Hematopoietic multipotent progenitor cell treated with erythropoietin and hydrocortisone succinate and interleukin-3 and kit ligand, for 17 days (in vitro differentiated cells): ENCODE data around the gene PARP14.
A peak's percentile ranks its signal among the peaks of the same experiment; 100 is the strongest.
"Not testable (repeated sequence)": the region's sequence is repeated elsewhere in the genome, so short reads cannot be mapped to it uniquely, and the experiment has no call there.

Experiments
- DNase-seq: peaks from one replicate; pipeline ENCODE4 v3.0.0-alpha.2; 2015; ENCODE audit warnings: low spot score

Gene PARP14

GRCh38 chr3:122680475-122681283, at the start of gene PARP14:
TSS of gene PARP14 (plus strand) at chr3:122680839. CDS start at chr3:122680884, 45 bp downstream.
- DNase-seq: peak; percentile 71

- DNase-seq: no peak
These were observed 44.9 kb upstream of the PARP14 start for GRCh38 chr3:122635789-122636188.

- no peak for DNase-seq
These were observed 43.9 kb upstream of the PARP14 start for GRCh38 chr3:122636697-122637096.

DNA sequence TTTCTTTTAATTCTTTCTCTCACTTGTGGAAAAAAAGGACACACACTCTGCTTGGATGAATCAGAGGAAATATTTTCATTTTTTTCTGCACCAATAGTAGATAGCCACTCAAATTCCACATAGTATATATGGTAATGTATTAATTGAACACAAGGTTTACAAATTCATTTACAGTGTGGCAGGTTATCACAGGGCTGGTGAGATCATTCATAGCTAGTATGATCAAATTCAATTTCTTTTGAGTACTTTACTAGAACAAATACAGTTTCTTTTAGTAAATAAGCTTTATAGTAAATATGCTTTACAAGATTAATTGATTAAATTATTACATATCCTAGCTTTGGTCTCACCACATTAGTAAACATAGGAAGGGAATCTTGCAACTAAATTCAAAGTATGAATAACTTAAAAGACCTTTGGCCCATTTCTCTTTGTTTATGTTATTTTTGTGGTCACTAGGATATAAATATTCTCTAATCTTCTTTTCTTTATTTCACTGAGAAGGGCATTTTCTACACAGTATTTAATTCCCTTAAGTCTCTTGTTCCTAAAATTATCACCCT, 40.1 kb upstream of the PARP14 start:
- no peak for DNase-seq

GRCh38 chr3:122642935-122643334, 37.7 kb upstream of the PARP14 start:
- no peak for DNase-seq

GRCh38 chr3:122646146-122646988, 34.3 kb upstream of the PARP14 start:
- no peak for DNase-seq

DNA sequence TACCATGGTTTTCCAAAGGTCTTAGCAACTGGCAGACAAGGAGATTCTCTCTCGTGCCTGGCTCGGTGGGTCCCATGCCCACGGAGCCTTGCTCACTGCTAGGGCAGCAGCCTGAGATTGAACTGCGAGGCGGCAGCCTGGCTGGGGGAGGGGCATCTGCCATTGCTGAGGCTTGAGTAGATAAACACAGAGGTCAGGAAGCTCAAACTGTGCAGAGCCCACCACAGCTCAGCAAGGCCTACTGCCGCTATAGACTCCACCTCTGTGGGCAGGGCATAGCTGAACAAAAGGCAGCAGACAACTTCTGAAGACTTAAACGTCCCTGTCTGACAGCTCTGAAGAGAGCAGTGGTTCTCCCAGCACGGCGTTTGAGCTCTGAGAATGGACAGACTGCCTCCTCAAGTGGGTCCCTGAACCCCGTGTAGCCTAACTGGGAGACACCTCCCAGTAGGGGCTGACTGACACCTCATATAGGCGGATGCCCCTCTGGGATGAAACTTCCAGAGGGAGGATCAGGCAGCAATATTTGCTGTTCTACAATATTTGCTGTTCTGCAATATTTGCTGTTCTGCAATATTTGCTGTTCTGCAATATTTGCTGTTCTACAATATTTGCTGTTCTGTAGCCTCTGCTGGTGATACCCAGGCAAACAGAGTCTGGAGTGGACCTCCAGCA, 29.3 kb upstream of the PARP14 start:
- DNase-seq: not testable (repeated sequence)

DNA sequence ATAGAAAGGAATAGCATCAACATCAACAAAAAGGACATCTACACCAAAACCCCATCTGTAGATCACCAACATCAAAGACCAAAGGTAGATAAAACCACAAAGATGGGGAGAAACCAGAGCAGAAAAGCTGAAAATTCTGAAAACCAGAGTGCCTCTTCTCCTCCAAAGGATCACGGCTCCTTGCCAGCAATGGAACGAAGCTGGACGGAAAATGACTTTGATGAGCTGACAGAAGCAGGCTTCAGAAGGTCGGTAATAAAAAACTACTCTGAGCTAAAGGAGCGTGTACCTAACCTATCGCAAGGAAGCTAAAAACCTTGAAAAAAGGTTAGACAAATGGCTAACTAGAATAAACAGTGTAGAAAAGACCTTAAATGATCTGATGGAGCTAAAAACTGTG, 28.7 kb upstream of the PARP14 start:
- not testable (repeated sequence) for DNase-seq

- not testable (repeated sequence) for DNase-seq
These were observed 22.3 kb upstream of the PARP14 start for GRCh38 chr3:122658336-122658735.

GRCh38 chr3:122660297-122660974, 20.2 kb upstream of the PARP14 start:
- no peak for DNase-seq

GRCh38 chr3:122661633-122662032, 19.0 kb upstream of the PARP14 start:
- DNase-seq: no peak

GRCh38 chr3:122662505-122662904, 18.1 kb upstream of the PARP14 start:
- DNase-seq: no peak

- DNase-seq: no peak
These were observed 15.3 kb upstream of the PARP14 start for GRCh38 chr3:122665226-122665786.

GRCh38 chr3:122665881-122666280, 14.8 kb upstream of the PARP14 start:
- DNase-seq: no peak

DNA sequence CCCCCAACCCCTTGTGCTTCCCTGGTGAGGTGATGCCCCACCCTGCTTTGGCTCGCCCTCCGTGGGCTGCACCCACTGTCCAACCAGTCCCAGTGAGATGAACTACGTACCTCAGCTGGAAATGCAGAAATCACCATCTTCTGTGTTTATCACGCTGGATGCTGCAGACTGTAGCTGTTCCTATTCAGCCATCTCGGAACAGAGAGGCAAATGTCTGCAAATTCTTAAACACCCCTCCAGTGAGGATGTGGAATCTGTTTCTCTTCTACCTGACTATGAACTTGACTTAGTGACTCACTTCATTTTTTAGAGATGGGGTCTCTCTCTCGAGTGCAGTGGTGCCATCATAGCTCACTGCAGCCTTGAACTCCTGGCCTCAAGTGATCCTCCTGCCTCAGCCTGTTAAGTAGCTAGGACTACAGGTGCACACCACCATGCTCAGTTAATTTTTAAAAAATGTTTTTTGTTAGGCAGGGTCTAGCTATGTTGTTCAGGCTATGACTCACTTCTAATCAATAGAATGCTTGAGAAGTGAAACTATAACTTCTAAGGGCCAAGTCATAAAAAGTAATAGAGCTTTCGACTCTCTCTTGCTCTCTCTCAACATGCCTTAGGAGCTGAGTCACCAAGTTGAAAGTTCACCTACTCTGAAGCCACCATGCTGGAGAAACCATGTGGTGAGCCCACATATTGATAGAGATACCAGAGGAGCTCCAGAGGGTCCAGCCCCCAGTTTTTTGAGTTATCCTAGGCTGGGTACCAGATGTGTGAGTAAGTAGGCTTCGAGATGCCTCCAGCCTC, 11.5 kb upstream of the PARP14 start:
- no peak for DNase-seq

DNA sequence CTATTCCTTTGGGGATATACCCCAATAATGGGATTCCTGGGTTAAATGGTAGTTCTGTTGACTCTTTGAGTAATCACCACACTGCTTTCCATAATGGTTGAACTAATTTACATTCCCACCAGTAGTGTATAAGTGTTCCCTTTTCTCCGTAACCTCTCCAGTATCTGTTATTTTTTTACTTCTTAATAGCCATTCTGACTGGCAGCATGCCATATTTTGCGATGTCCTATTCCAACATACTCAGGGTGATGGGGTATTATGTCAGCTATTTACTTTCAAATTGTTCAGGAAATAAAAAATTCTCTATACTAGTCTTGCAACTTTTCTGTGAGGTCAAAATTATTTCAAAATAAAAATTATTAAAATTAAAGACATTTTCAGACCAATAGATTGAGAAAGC, 9.1 kb upstream of the PARP14 start:
- no peak for DNase-seq

GRCh38 chr3:122674339-122674738, 6.3 kb upstream of the PARP14 start:
- no peak for DNase-seq

- no peak for DNase-seq
These were observed 3.9 kb upstream of the PARP14 start for GRCh38 chr3:122676759-122677158.

DNA sequence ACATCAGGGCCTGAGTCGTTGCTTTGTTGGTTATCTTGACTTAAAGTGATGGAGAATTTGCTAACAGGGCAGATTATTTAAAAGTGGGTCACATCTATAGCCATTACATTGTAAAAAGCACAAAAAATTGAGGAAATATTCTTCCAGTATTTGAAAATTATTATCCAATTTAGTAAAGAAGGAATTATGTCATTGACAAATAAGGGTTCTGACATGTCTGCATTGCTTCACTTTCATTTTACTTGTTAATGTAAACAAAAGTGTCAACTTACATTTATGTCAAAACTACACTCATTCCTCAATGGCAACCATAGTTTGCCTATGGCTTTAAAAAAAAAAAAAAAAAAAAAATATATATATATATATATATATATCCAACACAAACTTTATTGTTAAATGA, 3.4 kb upstream of the PARP14 start:
- no peak for DNase-seq

GRCh38 chr3:122678506-122678905, 2.1 kb upstream of the PARP14 start:
- DNase-seq: no peak
